NCI-H128 (cell line): ENCODE results near the gene ABCA5.
"Not testable (repeated sequence)": the region's sequence is repeated elsewhere in the genome, so short reads cannot be mapped to it uniquely, and the experiment has no call there.

Source experiments
- DNase-seq: peaks from one replicate; lab custom pipeline; 2025; ENCODE audit not compliant: unreplicated experiment; lab: John Stamatoyannopoulos, UW

ABCA5 gene

DNA sequence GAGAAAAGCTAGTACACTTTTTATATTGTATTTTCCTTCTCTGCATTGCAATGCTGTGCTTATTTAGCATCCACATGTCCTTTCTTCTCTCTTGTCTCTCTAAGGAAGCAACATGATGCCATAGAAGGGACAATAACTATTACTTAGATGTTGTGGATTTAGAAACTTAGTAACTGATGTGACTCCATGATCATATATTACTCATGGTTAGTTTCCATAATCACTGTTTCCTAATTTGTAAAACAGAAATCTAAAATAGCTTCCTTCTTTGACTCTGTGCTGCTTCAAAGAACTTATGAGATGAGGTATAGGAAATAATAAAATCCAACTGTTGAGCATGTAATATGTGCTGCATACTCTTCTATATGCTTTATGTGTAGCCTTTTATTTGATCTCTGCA, 6.6 kb upstream of the ABCA5 start:
- no peak for DNase-seq

DNA sequence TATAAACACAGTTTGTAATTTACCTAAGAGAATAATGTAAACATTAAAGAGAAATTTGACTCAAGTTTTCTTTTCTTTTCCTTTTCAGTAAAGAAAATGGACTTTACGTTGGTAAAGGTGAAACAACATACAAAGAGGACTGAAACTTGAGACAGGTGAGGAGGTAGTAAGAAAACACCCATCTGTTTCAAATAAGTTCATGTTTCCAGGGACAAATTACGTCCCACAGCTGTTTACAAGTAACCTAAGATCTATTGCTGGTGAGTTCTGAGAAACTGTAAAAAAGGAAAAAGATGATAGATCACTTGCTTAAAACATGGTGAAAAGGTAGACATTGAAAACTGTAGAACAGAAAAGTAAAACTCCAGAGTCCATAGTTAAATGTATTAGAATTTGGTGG, 4.8 kb upstream of the ABCA5 start:
- no peak for DNase-seq

DNA sequence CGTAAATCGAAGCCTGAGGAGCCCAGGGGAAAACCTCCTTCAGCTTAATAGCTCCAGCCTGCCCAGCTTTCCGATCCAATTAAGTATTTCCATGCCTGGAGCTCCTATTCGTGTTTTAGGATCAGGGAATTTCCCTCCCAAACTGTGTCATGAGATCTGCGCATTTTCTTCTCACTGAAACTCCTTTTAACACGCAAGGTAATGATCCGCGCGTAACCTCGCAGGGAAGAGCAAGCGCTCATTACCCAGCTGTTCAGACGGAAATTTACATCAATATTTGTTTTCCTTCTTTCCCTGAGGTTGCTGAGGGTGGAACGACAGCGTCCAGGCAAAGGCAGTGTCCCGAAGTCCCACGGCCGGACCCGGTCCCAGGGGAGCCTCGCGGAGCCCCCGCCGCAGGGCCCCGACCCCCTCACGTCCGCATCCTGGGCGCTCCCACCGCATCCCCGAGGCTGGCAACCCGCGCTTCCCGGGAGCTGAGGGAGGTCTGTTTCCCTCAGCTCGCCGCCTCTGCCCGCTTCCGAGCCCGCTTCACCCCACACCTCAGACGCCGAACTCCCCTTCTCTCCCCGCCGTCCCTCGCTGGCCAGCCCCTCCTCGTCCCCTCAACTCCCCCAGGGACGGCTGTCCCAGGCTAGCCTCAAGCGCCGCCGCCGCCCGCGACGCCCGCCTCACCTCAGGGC, 415 bp downstream of the ABCA5 start:
- DNase-seq, result no peak

DNA sequence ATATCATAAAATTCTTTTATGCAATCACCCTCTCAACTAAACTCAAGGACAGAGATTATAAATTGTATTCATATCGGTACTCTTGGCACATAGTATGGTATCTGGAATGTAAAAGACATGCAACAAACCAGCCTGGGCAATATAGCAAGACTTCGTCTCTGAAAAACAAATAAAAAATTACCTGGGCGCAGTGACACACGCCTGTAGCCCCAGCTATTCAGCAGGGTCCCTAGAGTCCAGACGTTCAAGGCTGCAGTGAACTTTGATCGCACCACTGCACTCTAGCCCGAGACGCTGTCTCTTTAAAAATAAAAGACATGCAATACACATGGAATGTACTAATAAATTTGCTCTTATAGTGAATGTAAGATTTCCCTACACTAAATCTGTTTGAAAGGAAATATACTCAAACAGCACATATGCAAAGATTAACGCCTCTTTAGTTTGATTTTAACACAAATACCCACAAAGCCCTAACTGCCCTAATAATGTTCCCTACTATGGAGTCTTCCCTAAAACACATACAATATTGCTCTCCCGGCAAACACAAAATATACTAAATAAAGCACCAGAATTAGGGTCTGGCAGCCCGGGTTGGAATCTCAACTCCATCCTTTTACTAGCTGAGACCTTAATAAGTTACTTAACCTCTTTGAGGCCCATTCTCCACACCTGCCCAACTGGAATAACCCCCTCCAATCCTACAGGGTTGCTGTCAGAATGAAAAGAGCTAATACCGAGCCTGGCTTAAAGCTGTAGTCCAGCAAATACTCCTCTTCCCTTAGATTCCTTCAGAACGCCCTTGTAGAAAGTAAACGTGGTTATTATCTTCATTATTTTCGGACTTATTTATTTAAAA, 1.2 kb downstream of the ABCA5 start:
- DNase-seq, result no peak

DNA sequence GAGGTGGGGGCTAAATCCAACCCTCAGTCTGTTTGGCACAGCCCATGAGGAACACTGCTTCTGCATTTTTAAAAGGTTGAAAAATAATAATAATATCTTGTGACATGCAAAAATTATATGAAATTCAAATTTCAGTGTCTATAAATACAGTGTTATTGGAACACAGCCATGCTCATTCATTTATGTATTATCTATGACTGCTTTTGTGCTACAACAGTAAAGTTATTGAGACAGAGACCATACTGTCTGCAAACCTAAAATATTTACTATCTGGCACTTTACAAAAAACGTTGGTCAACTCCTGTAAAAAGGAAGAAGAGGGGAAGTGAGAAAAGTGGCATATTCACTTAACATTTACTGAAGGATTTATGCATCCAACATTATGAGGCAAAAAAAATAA, 3.1 kb downstream of the ABCA5 start:
- DNase-seq, result no peak

DNA sequence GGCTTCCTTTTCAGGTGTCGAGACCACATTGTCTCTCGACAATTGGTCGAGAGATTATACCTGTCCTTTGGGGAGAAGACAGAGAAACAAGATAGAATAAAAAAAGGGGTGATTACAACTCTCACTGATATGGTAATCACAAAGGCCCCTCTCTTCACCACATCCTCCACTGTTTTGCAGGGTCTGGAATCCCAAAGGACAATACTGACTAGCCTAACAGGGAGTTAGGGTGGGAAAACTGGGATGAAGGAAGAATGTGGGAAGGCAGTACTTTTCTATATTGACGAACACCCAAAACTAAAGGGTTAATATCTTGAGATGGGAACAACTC, 6.1 kb downstream of the ABCA5 start:
- no peak for DNase-seq

DNA sequence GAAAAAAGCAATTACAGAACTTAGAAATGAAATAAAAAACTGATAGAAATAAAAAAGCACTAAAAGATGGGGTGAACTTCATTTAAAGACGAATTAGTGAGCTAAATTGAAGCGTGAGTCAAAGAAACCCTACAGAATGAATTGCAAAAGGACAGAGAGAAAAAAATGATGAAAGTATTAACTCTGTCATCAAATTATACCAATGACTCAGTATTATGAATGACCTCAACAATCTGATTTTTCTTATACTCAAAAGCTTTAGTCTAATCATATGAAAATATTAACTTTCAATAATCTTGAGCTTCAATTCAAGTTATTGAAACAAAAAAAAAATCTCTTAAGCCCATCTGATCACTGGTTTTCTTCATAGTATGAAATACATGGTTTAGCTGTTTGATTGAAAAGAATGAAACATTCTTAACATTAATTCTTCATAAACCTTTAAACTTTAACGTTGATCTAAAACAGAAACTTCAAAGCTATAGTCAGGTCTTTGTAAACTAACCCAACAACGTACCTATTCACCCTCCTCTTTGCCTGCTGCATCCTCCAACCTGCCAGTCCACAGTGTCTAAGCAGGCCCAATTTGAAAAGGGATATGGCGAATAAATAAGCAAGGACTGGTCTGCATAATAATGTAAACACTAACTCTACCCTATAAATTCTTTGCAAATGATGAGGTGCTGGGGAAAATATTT, 6.6 kb downstream of the ABCA5 start:
- no peak for DNase-seq

DNA sequence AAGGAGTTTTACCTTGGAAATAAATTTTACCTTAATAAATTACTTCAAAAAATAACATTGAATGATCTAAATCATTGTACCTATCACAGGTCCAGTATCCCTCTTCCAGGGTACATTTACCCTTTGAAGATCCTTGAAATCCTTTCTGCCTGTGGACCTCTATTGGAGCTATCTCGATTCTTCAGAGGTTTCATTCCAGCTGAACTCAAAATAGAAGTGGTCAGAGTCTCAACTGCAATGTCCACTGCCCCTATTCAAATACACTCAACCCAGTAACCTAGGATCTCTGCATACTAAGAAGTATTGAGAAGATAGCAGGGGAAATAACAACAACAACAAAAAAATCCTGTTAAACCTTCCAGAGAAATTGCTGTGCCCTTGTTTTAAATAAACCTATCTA, 9.3 kb downstream of the ABCA5 start:
- no peak for DNase-seq

DNA sequence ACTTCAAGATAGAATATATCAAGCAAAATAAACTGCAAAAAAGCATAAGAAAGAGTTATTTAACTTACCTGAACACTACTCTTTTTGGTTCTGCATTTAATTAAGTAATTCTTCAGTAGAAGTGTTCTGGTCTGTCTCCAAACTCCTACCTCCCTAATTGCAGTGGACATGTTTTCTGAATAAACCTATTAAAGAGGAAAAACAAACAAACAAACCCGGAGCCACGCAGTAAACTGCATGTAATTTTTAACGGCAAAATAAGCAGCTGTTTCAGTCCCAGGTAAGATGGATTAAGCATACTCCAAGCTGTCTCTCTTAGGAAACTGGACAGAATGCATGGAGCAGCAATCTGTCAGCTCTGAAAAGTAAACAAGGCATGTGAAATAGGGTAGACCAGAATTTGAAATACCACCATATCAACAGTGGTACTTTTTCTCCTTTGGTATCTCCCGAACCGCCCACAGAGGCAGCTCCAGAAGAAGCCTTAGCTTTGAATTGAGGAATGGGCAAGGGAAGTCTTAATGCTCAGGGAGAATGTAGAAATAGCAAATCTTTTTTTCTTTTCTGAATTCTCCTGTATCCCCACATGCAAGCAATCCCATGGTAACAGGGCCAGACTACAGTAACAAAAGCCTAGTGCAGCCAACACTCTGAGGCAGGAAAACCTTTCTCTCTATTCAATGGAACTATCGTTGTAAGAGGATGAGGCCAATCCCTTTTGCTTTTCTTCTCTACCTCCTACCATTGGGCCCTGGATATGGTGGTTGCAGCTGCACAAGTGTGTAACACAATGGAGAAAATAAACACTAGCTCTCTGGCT, 12.5 kb downstream of the ABCA5 start:
- no peak for DNase-seq

DNA sequence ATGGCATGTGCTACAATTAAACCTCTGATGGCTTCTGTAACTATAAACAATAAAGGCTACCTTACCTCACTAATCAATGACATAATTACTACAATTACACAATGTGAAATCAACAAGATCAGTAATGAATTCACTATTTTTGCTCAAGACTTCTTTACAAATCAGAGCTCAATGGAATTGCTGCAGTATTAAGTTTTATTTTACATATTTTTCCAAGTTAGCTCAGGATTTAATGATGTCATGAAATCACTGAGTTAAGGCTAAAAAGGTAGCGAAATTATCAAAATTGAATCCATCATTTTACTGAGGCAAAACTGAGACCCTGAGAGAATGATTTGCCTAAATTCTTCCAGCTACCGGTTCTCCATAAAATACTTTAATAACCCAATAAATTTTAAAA, 21.8 kb downstream of the ABCA5 start:
- no peak for DNase-seq

DNA sequence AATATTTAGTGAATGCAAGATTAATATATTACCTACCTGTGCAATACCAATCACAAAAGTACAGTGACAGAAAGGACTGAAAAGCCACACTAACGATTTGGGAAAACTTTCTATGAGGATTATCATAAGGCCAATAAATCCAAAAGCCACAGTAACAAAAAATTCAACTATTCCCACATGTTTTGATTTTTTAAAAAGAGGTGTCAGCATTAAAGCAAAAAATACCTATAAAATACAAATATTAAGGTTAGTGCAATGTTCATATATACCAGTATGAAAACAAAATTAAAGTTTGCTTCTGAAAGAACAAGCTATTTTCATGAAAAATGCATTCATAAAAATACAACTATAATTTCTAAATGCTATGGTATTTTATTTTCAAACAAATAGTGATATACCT, 24.3 kb downstream of the ABCA5 start:
- no peak for DNase-seq

DNA sequence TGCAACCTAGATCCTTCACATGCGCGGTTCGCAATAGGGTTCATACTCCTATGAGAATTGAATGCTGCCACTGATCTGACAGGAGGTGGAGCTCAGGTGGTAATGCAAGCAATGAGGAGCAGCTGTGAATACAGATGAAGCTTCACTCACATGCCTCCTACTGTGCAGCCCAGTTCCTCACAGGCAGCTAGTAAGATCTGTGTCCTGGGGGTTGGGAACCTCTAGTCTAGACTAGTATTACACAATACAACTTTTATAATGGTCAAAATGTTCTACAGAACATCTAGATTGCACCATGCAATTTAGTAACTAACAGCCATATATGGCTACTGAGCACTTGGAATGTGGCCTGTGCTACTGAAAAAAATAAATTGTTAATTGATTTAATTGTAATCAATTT, 26.7 kb downstream of the ABCA5 start:
- DNase-seq, result no peak

DNA sequence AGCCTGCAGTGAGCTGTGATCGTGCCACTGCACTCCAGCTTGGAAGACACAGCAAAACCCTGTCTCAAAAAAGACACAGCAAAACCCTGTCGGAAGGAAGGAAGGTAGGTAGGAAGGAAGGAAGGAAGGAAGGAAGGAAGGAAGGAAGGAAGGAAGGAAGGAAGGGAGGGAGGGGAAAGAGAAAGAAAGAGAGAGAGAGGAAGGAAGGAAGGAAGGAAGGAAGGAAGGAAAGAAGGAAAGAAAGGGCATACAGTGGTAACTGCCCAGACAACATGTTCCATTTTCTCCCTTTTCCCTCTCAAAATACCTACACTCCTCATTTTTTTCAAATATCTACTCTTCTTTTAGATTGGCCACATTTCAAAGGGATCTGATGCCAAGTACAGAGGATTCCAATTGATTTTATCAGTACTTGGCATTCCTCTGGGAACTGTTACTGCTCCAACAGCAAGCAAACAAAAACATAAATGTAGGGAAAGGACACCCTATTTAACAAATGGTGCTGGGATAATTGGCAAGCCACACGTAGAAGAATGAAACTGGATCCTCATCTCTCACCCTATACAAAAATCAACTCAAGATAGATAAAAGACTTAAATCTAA, 28.7 kb downstream of the ABCA5 start:
- DNase-seq, result not testable (repeated sequence)

DNA sequence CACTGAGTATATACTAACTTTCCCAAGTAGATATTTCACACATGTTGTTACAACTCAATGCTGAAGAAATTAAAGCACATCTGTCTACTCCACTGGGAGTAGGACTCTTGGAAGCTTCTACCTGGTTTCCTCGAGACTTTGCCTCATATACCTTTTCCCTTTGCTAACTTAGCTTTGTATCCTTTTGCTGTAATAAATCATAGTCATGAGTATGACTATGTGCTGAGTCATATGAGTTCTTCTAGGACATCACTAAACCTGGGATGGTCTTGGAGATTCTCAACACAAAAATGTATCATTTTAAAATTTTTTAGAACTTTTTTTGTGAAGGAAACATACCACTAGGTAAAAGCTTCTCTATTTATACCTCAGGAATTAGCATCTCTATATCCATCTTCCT, 39.8 kb downstream of the ABCA5 start:
- DNase-seq, result no peak

DNA sequence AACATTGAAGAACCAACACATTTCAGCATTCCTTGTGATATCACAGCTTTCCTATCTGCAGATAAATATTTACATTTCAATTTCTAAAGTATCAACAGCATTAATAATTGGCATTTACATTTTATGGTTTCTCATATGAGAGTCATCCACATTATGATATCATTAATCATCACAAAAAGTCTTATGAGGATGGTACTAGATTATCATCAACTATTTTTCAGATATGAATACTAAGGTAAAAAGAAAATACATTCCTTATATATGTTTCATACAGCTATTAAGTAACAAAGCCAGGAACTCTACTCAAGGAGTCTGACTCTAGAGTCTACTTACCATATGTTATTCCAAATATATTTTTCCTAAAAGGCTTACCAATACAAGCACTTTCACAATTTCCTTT, 40.7 kb downstream of the ABCA5 start:
- DNase-seq, result no peak

DNA sequence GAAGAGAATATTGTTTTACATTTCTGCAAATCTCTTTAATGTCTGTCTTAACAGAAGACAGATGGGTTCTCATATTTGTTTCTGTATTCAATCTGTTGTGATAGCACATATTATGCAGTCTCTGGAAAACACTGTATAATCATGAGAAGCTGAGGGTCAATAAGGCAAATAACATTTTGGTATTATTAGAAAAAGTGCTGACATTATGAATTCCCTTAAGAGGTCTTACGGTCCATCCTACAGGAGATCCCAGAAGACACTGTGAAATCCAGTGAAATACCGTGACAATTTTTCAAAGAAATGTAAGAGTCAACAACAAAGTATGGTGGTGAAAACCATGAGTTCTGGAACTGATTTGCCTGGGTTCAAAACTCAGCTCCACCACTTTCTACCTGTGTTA, 42.3 kb downstream of the ABCA5 start:
- DNase-seq, result no peak

DNA sequence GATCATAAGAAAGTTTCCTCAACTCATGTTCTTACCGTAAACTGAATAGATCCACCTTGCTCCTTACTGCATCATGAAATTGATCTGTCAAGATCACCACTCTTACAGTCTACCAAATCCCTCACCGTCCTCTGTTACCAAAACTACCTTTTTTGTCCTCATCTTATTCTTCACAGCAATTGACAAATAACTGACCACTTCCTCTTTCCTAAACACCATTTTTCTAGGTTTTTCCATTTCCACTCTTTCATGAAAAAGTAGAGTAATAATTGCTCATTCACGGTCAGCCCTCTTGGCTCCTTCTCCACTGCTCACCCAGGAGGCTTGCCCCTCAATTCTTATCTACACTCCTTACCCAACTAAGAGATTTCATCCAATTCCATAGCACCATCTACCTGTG, 44.9 kb downstream of the ABCA5 start:
- no peak for DNase-seq

DNA sequence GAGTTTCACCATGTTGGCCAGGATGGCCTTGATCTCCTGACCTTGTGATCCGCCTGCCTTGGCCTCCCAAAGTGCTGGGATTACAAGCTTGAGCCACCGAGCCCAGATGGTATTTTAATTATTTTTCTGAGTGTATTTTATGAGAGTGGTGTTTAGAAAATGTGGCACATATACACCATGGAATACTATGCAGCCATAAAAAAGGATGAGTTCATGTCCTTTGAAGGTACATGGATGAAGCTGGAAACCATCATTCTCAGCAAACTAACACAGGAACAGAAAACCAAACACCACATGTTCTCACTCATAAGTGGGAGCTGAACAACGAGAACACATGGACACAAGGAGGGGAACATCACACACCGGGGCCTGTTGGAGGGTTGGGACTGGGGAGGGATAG, 50.7 kb downstream of the ABCA5 start:
- DNase-seq, result not testable (repeated sequence)

DNA sequence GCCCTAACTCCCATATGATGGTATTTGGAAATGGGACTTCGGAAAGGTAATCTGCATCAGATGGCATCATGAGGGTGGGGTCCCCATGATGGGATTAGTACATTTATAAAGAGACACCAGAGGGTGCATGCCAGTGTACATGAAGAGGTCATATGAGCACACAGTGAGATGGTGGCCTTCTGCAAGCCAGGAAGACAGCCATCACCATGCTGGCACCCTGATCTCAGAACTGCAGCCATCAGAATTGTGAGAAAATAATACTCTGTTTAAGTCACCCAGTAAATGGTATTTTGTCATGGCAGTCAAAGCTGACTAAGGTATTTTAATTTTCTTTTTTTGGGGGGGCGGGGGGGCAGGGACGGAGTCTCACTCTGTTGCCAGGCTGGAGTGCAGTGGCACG, 51.2 kb downstream of the ABCA5 start:
- no peak for DNase-seq

DNA sequence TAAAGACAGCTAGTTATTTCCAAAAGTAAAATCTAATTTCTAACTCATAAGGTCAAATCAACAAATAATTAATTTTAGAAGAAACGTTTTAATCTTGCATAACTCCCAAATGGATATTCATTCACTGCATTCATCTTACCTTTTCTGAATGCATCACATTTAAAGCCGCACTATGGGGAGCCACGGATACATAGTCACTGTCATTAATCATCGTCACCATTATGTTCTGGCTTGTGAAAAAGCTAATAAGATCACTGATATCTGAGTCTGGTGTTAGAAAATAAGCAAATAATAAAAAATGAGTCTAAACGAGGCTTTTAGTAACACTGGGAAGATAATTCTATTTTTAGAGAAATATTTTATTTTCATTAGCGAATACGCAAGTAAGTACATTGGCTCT, 55.9 kb downstream of the ABCA5 start:
- DNase-seq, result no peak
